ENCODE measurements around the gene MUC4.
A peak's percentile ranks its signal among the peaks of the same experiment; 100 is the strongest.

MUC4 gene

GRCh38 chr3:195811756-195812155 is at the start of gene MUC4:
TSS of gene MUC4 (minus strand) at chr3:195811929. CDS start at chr3:195811817, 112 bp downstream.
- FAIRE-seq (no peak), DNase-seq (ENCODE audit: insufficient read length, low spot score) (no peak)

- no peak for FAIRE-seq
- DNase-seq (ENCODE audit: insufficient read length, low spot score), result no peak
These were observed 48.7 kb upstream of the MUC4 start for GRCh38 chr3:195860456-195860855.

GRCh38 chr3:195859846-195860411 is 48.2 kb upstream of the MUC4 start:
- FAIRE-seq, result no peak
- DNase-seq (ENCODE audit: insufficient read length, low spot score), result no peak

- DNase-seq (ENCODE audit: insufficient read length, low spot score) (peak; percentile 80), FAIRE-seq (no peak)
These were observed 47.5 kb upstream of the MUC4 start for GRCh38 chr3:195859061-195859845.

- no peak for DNase-seq (ENCODE audit: insufficient read length, low spot score)
- FAIRE-seq, result no peak
These were observed 44.8 kb upstream of the MUC4 start for GRCh38 chr3:195856410-195857084.

GRCh38 chr3:195855471-195856409 is 44.0 kb upstream of the MUC4 start:
- no peak for DNase-seq (ENCODE audit: insufficient read length, low spot score)
- FAIRE-seq, result no peak

GRCh38 chr3:195854628-195855294 is 43.0 kb upstream of the MUC4 start:
- DNase-seq (ENCODE audit: insufficient read length, low spot score), result no peak
- FAIRE-seq, result no peak

GRCh38 chr3:195853996-195854395 is 42.3 kb upstream of the MUC4 start:
- no peak for FAIRE-seq
- no peak for DNase-seq (ENCODE audit: insufficient read length, low spot score)

- no peak for DNase-seq (ENCODE audit: insufficient read length, low spot score)
- FAIRE-seq, result no peak
These were observed 41.3 kb upstream of the MUC4 start for GRCh38 chr3:195853036-195853435.

GRCh38 chr3:195850857-195851543 is 39.3 kb upstream of the MUC4 start:
- peak; percentile 20 for FAIRE-seq
- peak; percentile 89 for DNase-seq (ENCODE audit: insufficient read length, low spot score)

- no peak for DNase-seq (ENCODE audit: insufficient read length, low spot score)
These were observed 37.8 kb upstream of the MUC4 start for GRCh38 chr3:195849322-195850074.

GRCh38 chr3:195847055-195847950 is 35.6 kb upstream of the MUC4 start:
- peak; percentile 86 for FAIRE-seq

More at GRCh38 chr3:195849322-195850074, 37.8 kb upstream of the MUC4 start:
- FAIRE-seq, result no peak

GRCh38 chr3:195845483-195845882 is 33.8 kb upstream of the MUC4 start:
- DNase-seq (ENCODE audit: insufficient read length, low spot score) (no peak), FAIRE-seq (no peak)

More at GRCh38 chr3:195847055-195847950, 35.6 kb upstream of the MUC4 start:
- DNase-seq (ENCODE audit: insufficient read length, low spot score), result peak; percentile 89

- DNase-seq (ENCODE audit: insufficient read length, low spot score) (no peak), FAIRE-seq (no peak)
These were observed 33.0 kb upstream of the MUC4 start for GRCh38 chr3:195844671-195845218.

- DNase-seq (ENCODE audit: insufficient read length, low spot score), result no peak
- no peak for FAIRE-seq
These were observed 27.7 kb upstream of the MUC4 start for GRCh38 chr3:195839260-195840010.

GRCh38 chr3:195838714-195839113 is 27.0 kb upstream of the MUC4 start:
- DNase-seq (ENCODE audit: insufficient read length, low spot score) (no peak), FAIRE-seq (no peak)
